Activated CD4-positive, CD25-positive, alpha-beta regulatory T cell treated with anti-CD3 and anti-CD28 coated beads, Interleukin-2, amount 50 U/mL, for 24 hours (primary cell): ENCODE measurements around the gene TMEM106A.
A peak's percentile ranks its signal among the peaks of the same experiment; 100 is the strongest.
"Not testable (repeated sequence)": the region's sequence is repeated elsewhere in the genome, so short reads cannot be mapped to it uniquely, and the experiment has no call there.

ENCODE experiments used
- ATAC-seq, 2 donors: fragments of 150-1000 bp; cut with Tn5 transposase; one replicate each; pipeline ENCODE4 v1.10.0; 2021; ENCODE audit warnings: mild to moderate bottlenecking in 1 of 2, moderate library complexity in 1 of 2

Gene TMEM106A, protein sequence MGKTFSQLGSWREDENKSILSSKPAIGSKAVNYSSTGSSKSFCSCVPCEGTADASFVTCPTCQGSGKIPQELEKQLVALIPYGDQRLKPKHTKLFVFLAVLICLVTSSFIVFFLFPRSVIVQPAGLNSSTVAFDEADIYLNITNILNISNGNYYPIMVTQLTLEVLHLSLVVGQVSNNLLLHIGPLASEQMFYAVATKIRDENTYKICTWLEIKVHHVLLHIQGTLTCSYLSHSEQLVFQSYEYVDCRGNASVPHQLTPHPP

DNA sequence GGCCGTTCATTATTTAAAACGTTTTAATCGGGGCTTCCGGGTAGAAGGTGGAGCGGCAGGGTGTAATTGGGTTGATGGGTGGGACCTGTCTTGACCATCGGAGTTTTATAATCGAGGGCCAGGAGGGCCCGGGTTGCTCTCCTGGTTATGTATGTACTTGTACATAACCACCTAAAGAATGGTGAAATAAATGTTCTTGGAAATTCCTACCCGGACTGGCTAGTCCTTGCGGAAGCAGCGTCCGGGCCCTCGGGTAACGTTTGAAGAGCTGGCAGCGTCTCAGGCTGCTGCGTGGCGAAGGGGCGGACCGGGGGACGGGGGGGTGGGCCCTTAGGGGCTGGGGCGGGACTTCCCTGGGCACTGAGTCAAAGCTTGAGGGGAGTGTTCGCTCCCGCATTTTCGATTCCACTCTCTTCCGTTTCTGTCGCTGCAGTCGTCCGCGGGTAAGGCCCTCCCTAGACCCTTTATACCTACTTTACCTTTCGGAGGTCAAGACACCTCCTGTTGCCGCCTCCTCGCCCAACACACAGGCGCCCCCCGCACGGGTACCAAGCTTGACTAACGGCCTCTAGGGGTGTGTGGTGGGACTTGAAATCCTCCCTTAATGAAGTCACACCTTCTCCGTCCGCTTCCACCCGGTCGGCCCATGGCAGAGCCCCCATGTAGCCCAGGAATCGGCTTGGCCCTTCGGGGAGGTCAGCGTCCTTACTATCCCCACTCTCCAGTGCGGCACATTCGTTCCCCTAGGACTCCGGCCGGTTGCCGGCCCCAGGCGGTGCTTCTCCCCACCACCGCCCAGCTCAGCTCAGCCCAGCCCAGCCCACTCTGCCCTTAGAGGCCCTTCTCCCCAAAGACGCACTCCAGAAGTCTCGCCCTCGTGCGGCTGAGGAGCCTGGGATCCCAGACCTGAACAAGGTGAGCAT, at the start of gene TMEM106A:
TSS of gene TMEM106A (plus strand) at position 396 of the 923 bp plus-strand sequence. CDS start 1,167 bp downstream, outside the sequence.
- ATAC-seq: peak; percentile 93 to 94

DNA sequence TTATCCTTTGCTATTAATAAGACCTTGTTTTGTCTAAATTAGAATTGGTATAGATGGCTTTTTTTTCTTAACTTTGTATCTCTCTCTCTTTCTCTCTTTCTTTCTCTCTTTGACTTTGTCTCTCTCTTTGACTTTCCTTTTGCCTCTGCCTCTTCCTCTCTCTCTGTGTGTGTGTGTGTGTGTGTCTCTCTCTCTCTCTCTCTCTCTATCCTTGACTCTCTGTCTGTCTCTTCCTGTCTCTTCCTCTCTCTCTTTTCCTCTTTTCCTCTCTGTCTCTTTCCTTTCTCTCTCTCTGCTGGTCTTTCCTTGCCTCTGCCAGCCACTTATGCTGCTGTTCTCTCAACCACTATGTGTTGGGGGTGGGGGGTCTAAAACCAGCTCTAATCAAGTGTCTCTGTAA, 45.7 kb upstream of the TMEM106A start:
- ATAC-seq: not testable (repeated sequence)

DNA sequence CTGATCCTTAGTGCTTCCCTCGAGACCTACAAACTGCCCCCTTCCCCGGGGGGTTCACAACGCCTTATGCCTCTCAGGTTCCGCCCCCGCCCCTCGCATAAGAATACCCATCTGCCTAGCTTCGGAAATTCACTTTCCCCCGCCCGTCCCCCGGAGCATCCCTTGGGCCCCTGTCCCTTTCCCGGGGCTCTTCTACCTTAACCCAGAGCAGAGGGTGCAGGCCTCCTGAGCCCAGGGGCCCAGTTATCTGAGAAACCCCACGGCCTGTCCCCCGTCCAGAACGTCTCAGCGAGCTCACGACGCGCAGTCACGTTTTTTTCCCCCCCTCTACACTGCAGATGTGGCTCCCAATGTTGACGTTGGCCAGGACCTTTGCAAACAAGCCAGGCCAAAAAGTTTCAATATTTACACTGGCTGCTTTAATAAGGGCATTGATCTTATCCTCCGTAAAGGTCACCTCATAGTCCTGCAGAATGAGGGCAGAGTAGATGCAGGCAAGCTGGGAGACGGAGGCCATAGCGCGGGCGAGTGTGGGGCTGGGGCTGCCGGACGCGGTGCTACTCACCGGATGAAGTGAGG, 42.0 kb upstream of the TMEM106A start:
- peak; percentile 3 to 6 for ATAC-seq

DNA sequence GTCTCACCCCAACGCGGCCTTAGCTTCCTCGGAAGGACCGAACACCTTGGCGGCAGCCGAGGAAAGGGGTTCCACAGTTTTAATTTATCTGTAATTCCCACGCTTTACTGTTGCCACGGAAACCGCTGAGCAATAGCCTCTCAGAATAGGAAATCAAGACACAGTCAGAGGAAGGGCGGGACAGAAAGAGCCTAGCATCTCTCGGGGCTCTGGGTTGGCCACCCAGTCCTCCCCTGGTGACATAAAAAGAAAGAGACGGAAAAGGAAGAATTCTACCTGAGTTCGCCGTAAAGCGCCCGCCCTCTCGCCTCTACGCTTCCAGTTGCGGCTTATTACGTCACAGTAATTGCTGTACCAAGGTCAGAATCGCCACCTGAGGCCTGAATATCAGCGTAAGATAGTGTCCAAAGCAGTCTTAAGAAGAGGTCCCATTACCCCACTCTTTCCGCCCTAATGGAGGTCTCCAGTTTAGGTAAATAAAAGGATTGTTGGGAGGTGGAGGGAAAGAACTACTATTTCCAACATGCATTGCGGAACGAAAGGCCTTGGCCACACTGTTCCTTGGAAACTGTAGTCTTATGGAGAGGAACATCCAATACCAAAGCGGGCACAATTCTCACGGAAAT, 41.4 kb upstream of the TMEM106A start:
- ATAC-seq: peak; percentile 85 to 90

DNA sequence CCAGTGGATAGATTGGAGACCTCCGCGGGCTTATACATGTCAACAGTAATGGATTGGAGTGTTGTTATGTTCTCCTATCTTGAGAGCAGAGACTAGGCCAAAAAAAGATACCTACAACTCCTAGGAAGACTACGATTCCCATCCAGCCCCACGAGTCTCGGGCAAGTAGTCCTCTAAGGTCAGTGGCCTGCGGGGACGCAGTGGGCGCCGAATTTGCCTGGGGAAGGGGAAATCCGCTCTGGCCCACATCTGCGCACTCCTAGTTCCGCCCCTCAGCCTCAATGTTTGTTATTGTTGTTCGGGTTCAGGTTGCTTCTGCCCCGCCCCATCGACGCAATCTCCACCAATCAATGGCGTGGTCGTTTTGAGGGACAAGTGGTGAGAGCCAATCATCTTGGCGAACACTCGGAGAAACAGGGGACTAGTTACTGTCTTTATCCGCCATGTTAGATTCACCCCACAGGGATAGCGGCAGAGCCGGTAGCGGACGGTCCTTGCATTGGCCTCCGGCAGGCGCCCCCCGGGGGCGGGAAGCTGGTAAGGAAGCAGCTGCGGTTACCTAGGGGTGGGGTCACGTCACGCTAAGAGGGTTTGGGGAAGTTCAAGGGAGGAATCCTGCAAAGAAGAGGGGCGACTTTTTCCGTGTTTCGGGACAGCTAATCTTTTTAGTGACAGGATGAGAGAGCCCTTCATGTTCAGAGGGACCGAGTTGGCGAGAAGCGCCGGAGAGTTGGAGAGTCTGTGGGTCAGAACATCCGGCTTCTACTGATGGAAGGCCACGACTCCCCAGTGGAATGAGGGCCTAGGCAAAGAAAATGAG, 40.7 kb upstream of the TMEM106A start, which contains the start of gene NBR1:
TSS of gene NBR1 (plus strand) at position 449 of the 820 bp plus-strand sequence. CDS start 4,586 bp downstream, outside the sequence.
- peak; percentile 83 to 86 for ATAC-seq

DNA sequence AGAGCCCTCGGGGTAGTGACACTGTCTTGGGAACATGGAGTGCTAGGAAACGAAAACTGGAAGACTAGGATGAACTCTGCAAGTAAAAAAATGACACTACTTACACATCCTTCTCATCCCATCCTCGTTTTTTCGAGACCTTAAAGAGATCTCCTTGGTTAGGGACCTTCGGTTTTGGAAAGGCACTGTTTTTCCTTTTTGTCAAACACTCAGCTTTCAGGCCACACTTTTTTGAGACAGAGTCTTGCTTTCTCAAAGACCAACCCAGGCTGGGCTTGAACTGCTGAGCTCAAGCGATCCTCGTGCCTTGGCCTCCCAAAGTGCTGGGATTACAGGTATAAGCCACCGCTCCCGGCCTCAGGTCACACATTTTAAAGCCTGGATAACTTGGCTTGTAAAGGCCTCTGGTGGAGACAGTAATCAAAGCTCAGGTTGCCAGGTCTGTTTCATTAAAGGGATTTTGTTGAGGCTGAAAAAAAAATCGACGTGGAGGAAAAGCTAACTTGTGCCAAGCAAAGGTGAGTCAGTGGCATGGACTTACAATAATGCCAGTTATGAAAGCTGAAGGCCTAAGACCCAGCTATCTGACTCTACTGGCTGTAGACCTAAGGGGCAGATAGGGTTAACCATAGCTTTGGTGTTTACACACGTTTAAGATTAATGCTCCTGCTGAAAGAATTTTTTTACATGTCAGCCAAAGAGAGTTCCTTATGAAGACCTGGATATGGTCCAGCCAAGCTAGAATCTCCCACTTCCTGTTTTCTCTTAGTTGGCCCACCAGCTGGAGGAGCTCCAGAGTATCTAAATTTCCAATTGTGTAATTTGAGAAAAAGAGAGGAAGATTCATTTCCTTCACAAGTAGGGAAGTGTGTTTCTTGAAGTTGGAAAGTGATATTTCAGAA, 39.8 kb upstream of the TMEM106A start:
- ATAC-seq: no peak

DNA sequence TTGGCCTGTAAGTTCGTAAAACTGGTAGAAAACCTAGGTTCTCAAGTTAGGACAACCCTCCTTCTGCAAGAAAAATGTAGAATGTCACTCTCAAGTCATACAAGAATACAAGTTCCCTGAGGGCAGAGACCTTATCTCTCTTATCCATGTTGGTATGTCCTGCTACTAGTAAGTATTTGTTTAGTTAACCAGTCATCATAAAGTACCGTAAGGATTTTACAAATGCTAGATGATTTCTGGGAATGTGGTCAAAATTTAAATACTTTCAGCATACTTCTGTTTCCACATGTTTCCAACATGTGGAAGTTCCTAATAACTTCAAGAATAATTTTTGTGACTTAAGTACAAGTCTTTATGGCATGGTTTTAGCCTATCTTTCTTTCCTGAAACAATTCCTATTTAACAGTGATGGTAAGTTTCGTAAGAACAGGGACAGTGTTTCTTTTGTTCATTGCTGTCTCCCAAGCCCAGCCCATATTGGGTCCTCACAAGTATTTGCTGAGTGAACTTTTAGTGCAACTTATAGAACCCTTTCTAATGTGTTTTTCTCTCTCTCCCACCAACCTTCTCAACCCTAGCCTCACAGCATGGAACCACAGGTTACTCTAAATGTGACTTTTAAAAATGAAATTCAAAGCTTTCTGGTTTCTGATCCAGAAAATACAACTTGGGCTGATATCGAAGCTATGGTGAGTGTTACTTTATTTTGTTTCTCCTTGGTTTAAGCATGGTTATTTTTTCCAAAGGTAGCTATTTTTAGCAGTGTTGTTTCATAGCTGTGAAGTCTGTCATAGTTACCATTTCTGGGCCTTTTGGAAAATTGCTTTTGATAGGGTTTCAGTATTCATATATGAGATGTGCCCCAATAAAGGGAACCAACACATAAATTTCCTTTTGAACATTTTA, 36.2 kb upstream of the TMEM106A start:
- ATAC-seq: no peak

DNA sequence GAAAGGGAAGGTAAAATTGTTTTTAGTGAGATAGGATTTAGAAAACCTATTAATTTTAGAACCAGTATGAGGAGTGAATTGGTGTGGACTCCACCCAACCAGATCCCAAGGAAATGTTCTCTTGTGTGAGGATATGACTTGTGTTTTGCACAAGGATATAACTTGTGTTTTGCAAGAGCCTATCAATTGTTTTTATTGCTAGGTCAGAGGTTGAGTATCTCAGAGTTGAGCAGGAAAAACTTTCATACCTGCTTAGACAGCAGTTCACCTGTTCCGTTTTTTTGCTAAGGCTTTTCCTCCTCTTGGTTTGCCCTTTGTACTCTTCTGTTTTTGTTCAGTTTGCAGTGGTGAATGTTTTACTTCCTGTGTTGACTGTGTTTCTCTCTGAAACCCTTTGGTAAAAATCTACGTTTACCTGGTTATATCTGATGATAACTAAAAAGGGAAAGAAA, 35.5 kb upstream of the TMEM106A start:
- ATAC-seq: no peak

DNA sequence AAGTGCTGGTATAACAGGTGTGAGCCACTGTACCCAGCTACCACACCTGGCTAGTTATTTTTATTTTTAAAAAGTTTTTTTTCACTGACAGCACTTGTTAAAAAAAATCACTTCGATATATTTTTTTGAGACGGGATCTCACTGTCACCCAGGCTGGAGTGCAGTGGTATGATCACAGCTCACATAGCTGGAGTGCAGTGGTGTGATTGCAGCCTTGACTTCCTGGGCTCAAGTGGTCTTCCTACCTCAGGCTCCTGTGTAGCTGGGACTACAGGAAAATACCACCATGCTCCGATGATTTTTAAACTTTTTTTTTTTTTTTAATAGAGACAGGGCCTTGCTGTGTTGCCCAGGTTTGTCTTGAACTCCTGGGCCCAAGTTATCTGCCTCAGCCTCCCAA, 27.8 kb upstream of the TMEM106A start:
- no peak for ATAC-seq

DNA sequence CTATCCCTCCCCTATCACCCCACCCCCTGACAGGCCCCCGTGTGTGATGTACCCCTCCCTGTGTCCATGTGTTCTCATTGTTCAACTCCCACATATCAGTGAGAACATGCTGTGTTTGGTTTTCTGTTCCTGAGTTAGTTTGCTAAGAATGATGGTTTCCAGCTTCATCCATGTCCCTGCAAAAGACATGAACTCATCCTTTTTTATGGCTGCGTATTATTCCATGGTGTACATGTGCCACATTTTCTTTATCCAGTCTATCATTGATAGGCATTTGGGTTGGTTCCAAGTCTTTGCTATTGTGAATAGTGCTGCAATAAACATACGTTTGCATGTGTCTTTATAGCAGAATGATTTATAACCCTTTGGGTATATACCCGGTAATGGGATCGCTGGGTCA, 25.0 kb upstream of the TMEM106A start:
- ATAC-seq: not testable (repeated sequence)

DNA sequence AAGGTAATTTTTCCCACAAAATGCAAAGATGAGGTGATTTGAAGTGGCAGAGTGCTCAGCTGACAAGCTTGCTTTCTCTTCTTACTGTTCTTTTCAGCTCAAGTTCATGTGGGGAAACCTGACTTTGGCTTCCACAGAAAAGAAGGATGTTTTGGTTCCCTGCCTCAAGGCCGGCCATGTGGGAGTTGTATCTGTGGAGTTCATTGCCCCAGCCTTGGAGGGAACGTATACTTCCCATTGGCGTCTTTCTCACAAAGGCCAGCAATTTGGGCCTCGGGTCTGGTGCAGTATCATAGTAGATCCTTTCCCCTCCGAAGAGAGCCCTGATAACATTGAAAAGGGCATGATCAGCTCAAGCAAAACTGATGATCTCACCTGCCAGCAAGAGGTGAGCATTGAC, 18.4 kb upstream of the TMEM106A start:
- no peak for ATAC-seq

DNA sequence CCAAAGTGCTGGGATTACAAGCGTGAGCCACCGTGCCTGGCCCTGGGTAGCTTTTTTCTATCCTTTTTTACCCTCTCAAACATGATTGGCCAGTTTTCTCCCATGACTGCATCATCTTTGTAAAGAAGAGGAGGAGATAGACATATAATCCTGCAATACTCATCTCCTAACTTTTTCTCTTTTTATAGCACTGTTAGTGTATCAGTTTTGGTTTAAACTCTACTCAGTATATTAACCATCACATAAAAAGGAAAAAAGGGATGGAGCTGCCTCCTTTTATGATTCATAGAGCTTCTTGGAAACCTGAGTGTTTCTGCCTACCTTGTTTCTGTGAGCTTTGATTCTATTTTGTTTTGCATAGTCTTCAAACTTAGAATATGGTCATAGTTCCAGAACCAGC, 12.0 kb upstream of the TMEM106A start:
- peak in 1 of 2 donors; percentile 27 for ATAC-seq

DNA sequence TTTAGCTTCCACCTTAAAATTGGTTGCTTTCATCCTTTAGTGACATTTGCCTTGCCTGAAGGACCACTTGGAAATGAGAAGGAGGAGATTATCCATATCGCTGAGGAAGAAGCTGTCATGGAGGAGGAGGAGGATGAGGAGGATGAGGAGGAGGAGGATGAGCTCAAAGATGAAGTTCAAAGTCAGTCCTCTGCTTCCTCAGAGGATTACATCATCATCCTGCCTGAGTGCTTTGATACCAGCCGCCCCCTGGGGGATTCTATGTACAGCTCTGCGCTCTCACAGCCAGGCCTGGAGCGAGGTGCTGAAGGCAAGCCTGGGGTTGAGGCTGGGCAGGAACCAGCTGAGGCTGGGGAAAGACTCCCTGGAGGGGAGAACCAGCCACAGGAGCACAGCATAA, 11.5 kb upstream of the TMEM106A start:
- ATAC-seq: no peak

DNA sequence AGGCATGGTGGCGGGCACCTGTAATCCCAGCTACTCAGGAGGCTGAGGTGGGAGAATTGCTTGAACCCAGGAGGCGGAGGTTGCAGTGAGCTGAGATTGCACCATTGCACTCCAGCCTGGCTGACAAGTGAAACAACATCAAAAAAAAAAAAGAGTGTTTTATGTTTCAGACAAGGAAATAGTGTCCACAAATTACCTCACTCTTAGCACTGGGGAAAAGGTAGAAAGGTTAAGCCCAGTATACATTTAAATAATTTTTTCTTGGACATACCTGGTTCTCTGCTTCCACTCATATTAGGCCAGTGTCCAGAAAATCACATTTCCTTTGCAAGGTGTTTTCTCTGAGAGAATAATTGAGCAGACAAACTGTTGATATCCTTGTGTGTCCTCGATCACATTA, 8.7 kb upstream of the TMEM106A start:
- ATAC-seq: not testable (repeated sequence)

DNA sequence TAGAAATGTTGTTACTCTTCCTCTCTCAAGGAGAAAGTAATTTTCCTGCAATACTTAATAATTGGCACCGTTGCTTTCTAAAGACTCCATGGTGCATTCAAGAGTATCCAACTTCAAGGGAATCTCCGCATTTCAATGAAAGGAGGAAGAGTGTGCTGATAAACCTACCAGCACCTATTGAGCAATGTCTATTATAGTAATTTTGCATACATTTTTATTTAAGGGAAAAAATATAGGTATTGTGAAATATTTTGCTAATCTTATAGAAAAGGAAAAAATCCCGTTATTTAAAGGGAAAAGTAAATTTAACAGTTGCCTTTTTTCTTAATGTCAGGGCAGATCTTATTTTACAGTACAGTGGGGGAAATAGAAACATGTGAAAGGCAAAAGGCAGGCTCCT, 1.1 kb upstream of the TMEM106A start:
- no peak for ATAC-seq

DNA sequence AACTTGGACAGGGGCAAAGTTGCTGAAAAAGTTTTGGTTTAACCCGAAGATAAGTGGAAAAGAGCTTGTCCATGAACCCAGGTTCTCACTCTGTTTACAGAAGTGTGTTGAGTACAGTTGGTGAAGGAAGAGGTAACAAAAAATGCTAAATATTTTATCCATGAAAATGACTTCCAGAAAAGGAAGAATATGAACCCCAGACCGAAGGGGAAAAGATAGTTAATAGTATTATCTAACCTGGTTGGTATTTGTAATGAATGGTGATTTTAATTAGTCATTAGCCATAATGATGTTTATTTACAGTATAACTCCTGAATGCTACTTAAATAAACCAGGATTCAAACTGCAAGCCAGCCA, 574 bp upstream of the TMEM106A start:
- no peak for ATAC-seq

DNA sequence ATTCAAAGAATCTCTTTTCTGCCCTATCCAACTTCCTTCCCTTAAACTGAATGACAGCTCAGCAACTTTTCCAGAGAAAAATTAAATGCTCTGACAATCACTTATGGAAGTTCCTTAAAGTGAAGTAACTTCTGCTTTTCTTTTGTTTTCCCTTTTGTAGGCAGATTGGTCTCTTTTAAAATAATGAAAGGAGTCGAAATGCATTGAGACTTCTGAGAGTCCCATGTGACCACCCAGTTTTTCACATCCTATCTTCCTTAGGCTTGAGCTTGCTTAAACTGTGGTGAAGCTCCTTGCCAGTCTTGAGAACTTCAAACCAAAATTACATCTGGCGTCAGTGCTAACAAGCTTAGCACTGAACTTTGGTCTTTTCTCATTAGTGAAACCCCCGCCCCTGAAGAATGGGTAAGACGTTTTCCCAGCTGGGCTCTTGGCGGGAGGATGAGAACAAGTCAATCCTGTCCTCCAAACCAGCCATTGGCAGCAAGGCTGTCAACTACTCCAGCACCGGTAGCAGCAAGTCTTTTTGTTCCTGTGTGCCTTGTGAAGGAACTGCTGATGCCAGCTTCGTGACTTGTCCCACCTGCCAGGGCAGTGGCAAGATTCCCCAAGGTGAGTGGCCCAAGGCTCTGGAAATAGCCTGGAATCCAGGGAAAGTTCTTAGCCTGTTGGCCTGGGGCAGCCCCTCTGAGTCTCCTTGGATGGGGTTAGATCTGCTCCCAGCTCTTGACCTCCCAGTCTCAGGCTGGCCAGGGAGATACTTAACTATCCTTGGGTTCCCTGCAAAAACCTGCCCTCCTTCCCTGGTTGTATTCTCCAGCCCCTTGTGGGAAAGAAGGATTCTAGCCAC, 1.2 kb downstream of the TMEM106A start:
- no peak for ATAC-seq

DNA sequence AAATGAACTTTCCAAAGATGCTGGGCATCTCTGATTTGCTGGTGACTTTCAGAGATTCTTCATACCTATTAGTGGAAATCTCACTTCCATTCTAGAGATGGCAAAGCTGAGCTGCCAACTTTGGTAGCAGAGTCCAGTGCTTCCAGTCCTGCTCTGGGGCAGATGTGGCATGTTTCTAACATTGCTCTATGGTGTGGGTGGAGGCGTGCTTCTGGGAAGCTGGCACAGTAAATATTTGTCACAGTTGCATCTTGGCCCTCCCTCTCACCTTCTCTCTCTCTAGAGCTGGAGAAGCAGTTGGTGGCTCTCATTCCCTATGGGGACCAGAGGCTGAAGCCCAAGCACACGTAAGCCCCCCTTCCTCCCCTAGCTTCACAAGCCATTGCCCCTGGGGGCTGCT, 1.9 kb downstream of the TMEM106A start:
- ATAC-seq: no peak

DNA sequence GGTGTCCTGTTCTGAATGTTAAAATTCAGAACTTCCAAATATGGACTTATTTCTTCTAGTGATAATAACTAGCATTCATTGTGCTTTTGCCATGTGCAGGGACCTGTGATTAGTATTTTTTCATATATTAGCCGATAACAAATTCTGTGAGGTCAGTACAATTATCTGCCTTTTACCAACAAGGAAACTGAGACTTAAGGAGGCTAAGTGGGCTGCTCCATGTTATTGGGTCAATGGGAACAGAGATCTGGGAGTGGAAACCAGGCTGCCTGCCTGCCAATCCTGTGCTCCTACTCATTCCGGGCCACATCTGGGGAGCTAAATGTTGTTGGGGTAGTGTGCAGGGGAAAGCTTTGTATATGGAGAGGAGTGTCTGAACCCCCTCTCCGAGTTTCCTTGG, 3.7 kb downstream of the TMEM106A start:
- no peak for ATAC-seq
